GM10248 (cell line): Measurements from ENCODE around the gene TMEM37.

Experiments used
- CTCF ChIA-PET: fragments of 300-600 bp; sonication (Branson Sonifier 250); formaldehyde crosslinking; extraction: SDS; loops from one replicate; lab custom pipeline; 2021; ENCODE audit warnings: antibody characterized with exemption; lab: Yijun Ruan, JAX
- POLR2A ChIA-PET: fragments of 350-650 bp; sonication (Branson Sonifier 250); formaldehyde crosslinking; extraction: SDS; loops from one replicate; lab custom pipeline; 2020; ENCODE audit warnings: antibody characterized with exemption; lab: Yijun Ruan, JAX
- DNase-seq: peaks from one replicate; pipeline ENCODE4 v3.0.0; 2012; ENCODE audit errors: extremely low spot score
- CTCF ChIP-seq: IDR thresholded peaks from 2 replicates; pipeline ENCODE4 v1.5.1; 2012; ENCODE audit warnings: mild to moderate bottlenecking, low read depth; ENCODE audit errors: extremely low read depth, missing control alignments, control extremely low read depth

The TMEM37 gene

DNA sequence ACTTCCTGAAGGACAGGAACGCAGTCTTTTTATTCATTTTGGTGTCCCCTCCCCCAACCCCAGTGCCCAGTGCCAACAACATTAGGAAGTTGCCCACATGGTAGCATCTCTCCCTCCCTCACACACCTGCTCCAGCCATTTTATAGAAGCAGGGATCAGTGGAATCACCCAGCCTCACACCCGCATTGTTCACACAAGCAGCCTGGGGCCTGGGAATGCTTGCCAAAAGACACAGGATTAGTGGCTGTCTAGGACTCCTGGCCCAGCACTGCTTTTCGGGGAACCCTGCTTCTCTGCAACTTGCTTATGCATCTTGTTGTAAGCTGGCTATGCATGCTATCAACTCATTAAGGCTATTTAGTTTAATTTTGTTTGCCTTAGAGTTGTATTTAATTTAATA lies 17.9 kb downstream of the TMEM37 start:
- no peak for TF ChIP-seq CTCF
- ChIA-PET POLR2A (no interaction called here), CTCF (no interaction called here)
- no peak for DNase-seq

DNA sequence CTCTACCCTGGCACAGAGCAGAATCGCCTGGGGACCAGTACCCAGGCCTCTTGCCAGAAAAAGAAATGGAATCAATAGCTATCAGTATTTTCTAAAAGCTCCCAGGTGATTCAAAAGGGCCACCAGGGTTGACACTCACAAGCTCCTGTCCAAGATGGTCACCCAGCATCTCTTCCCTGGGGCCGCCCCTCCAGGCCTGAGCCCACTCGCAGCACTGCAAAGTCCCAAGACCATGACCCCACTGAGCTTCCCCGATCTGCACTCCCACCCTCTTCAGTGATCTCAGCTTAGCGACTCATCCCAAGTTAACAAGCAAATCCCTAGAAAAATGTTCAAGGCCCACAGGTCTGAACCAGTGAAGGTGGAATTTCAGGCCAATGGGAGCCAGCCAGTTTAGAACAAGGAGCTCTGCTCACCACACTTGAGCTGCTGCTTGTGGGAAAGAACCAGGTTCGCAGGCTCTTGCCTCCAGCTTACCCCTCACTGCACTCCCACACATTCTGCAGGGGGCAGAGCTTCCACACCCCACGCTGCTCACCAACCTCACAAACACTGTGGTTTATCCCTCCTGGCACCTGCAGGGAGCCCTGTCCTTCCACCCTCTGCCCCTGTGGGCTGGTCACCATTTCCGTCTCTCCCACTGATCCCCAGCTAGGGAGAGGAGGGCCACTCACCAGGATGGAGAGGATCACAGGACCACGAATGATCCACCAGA lies 19.8 kb downstream of the TMEM37 start:
- CTCF ChIA-PET, result interaction anchor here (0.9 to 3.7 kb wide), 9 partner anchors 8 to 42 kb away, joined by 3 to 23 read pairs (median 4); no protein-coding TSS in a partner anchor
- TF ChIP-seq CTCF, result no peak
- DNase-seq, result no peak
- POLR2A ChIA-PET, result no interaction called here

GRCh38 chr2:119453972-119454593 lies 22.4 kb downstream of the TMEM37 start:
- no peak for TF ChIP-seq CTCF
- no peak for DNase-seq
- ChIA-PET CTCF (interaction anchor here (0.8 kb wide), 1 partner anchor 8 kb away, joined by 3 read pairs; no protein-coding TSS in a partner anchor), POLR2A (no interaction called here)

GRCh38 chr2:119455066-119455718 lies 23.5 kb downstream of the TMEM37 start:
- CTCF ChIA-PET, result interaction anchor here (0.8 kb wide), 1 partner anchor 9 kb away, joined by 3 read pairs; no protein-coding TSS in a partner anchor
- no peak for DNase-seq
- no peak for TF ChIP-seq CTCF
- POLR2A ChIA-PET, result no interaction called here

DNA sequence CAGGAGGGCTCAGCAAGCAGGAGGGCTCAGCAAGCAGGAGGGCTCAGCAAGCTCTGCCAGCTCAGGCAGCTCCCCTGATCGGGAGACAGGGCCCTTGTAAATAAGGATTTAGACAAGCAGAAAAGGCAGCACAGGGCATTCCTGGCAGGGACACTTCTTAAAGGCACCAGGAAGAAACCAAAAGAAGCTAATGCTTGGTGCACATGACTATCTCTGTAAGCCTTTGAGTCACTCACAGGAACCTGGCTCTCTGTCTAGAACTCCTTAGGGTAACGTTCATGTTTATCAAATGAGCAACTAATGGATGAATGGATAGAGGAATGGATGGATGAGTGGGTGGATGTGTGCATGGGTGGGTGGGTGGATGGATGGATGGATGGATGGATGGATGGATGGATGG lies 28.4 kb downstream of the TMEM37 start:
- TF ChIP-seq CTCF, result no peak
- CTCF ChIA-PET, result interaction anchor here (0.6 to 4.3 kb wide), 4 partner anchors 9 to 52 kb away, joined by 4 to 25 read pairs (median 6); no protein-coding TSS in a partner anchor
- POLR2A ChIA-PET, result no interaction called here
- no peak for DNase-seq

GRCh38 chr2:119461811-119462210 lies 30.2 kb downstream of the TMEM37 start:
- CTCF ChIA-PET, result interaction anchor here (0.6 to 2.5 kb wide), 6 partner anchors 9 to 56 kb away, joined by 3 to 8 read pairs (median 4); partner anchors contain the start of gene TMEM37
- no peak for DNase-seq
- no peak for TF ChIP-seq CTCF
- POLR2A ChIA-PET, result no interaction called here
